DOHH2 (cell line): ENCODE measurements around the gene GSG1L.

Experiments
- H3F3A ChIP-seq: fragments of 200-600 bp; sonication (generic), shearing (Covaris generic); 2 replicates; pipeline ENCODE4 v1.6.0; 2016; ENCODE audit warnings: antibody characterized with exemption, mild to moderate bottlenecking; ENCODE audit not compliant: control insufficient read depth, insufficient read depth
- H3K27ac ChIP-seq: fragments of 200-600 bp; sonication (generic); 2 replicates; pipeline ENCODE4 v1.5.1; 2014; ENCODE audit warnings: low read depth, mild to moderate bottlenecking, low read length, moderate library complexity
- H3K27me3 ChIP-seq: fragments of 200-600 bp; sonication (generic); 2 replicates; pipeline ENCODE4 v1.6.1; 2014; ENCODE audit warnings: mild to moderate bottlenecking, low read length, mixed read lengths; ENCODE audit not compliant: control insufficient read depth
- H3K36me3 ChIP-seq: fragments of 200-600 bp; sonication (generic); 2 replicates; pipeline ENCODE4 v1.6.1; 2014; ENCODE audit warnings: mild to moderate bottlenecking, low read length, moderate library complexity, mixed read lengths; ENCODE audit not compliant: control insufficient read depth
- H3K4me1 ChIP-seq: fragments of 200-600 bp; sonication (generic); 2 replicates; pipeline ENCODE4 v1.6.1; 2014; ENCODE audit warnings: mild to moderate bottlenecking, low read length, mixed read lengths; ENCODE audit not compliant: control insufficient read depth
- H3K4me2 ChIP-seq: fragments of 200-600 bp; sonication (generic); 2 replicates; pipeline ENCODE4 v1.6.0; 2014; ENCODE audit warnings: mild to moderate bottlenecking, low read length, moderate library complexity
- H3K4me3 ChIP-seq: fragments of 200-600 bp; sonication (generic); 2 replicates; pipeline ENCODE4 v1.5.1; 2014; ENCODE audit warnings: mild to moderate bottlenecking, low read length, mixed read lengths
- H3K79me2 ChIP-seq: fragments of 200-600 bp; sonication (generic); 2 replicates; pipeline ENCODE4 v1.6.1; 2014; ENCODE audit warnings: mild to moderate bottlenecking, low read length, mixed read lengths; ENCODE audit not compliant: control insufficient read depth
- H3K9me2 ChIP-seq: fragments of 200-600 bp; sonication (generic); replicated peaks from 2 replicates; pipeline ENCODE4 v1.6.1; 2014; ENCODE audit warnings: mild to moderate bottlenecking, low read length, mixed read lengths; ENCODE audit not compliant: control insufficient read depth
- H3K9me3 ChIP-seq: fragments of 200-600 bp; sonication (generic); 2 replicates; pipeline ENCODE4 v1.6.1; 2014; ENCODE audit warnings: antibody characterized with exemption, low read length, mixed read lengths; ENCODE audit not compliant: control insufficient read depth, insufficient read depth
- H4K20me1 ChIP-seq: fragments of 200-600 bp; sonication (generic); 2 replicates; pipeline ENCODE4 v1.6.0; 2014; ENCODE audit warnings: low read depth, mild to moderate bottlenecking, antibody characterized with exemption, low read length, moderate library complexity; ENCODE audit not compliant: control insufficient read depth, insufficient read depth
- CTCF ChIP-seq: fragments of 200-600 bp; sonication (generic); IDR thresholded peaks from one replicate; pipeline ENCODE4 v1.5.1; 2014; ENCODE audit warnings: antibody characterized with exemption, mild to moderate bottlenecking, low read depth, low read length; ENCODE audit not compliant: poor library complexity, severe bottlenecking
- EZH2phosphoT487 ChIP-seq: fragments of 200-600 bp; sonication (generic); IDR thresholded peaks from 2 replicates; pipeline ENCODE4 v1.6.1; 2017; ENCODE audit warnings: borderline replicate concordance, mild to moderate bottlenecking, antibody characterized with exemption, low read length, moderate library complexity, mixed read lengths

GSG1L gene

GRCh38 chr16:27868180-27868579, 195.3 kb downstream of the GSG1L start:
- peaks cover 8% of the 10 kb centered on the region; the same call in 1 of the 2 replicates for H3K9me3 ChIP-seq
- no peaks in the 10 kb centered on the region for H3K4me1 ChIP-seq
- H3K9me2 ChIP-seq, result no peaks in the 10 kb centered on the region
- H4K20me1 ChIP-seq, result no peaks in the 10 kb centered on the region
- H3K27me3 ChIP-seq, result no peaks in the 10 kb centered on the region
- no peak overlapping the region for H3K4me3 ChIP-seq
- H3F3A ChIP-seq, result no peaks in the 10 kb centered on the region
- H3K79me2 ChIP-seq, result no peaks in the 10 kb centered on the region
- TF ChIP-seq EZH2phosphoT487 (no peak), CTCF (no peak)
- H3K36me3 ChIP-seq, result no peaks in the 10 kb centered on the region
- no peak overlapping the region for H3K4me2 ChIP-seq
- H3K27ac ChIP-seq, result no peak overlapping the region

- no peak for TF ChIP-seq EZH2phosphoT487
- TF ChIP-seq CTCF, result peak; percentile 84
Measured at GRCh38 chr16:27867122-27868110, 196.1 kb downstream of the GSG1L start.

DNA sequence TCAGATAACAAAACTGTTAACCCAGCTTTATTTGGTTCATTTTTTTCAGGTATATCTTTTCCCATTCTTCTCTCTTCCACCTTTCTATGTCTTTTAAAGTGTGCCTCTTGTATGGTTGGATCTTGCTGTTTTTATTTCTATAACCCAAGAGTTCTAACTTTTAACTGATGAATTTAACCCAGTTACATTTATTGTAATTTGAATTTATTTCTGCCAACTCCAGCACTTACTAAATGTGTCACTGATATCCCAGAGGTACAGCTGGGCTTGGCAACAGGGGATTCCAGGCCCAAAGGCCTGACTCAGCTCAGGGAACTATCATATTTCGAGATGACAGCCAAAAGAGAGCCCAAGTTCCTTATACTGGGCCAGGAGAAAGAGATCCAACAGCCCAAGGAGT, 200.1 kb downstream of the GSG1L start:
- no peaks in the 10 kb centered on the region for H3K9me2 ChIP-seq
- no peaks in the 10 kb centered on the region for H3K79me2 ChIP-seq
- H4K20me1 ChIP-seq, result no peaks in the 10 kb centered on the region
- H3F3A ChIP-seq, result no peaks in the 10 kb centered on the region
- no peak overlapping the region for H3K4me2 ChIP-seq
- no peak overlapping the region for H3K27ac ChIP-seq
- peaks cover 8% of the 10 kb centered on the region; the same call in 1 of the 2 replicates for H3K9me3 ChIP-seq
- TF ChIP-seq EZH2phosphoT487 (no peak), CTCF (no peak)
- H3K4me3 ChIP-seq, result no peak overlapping the region
- no peaks in the 10 kb centered on the region for H3K27me3 ChIP-seq
- H3K36me3 ChIP-seq, result no peaks in the 10 kb centered on the region
- H3K4me1 ChIP-seq, result no peaks in the 10 kb centered on the region

More at GRCh38 chr16:27867122-27868110, 196.1 kb downstream of the GSG1L start:
- Histone ChIP-seq H3F3A (no peaks in the 10 kb centered on the region), H3K27me3 (no peaks in the 10 kb centered on the region), H4K20me1 (no peaks in the 10 kb centered on the region), H3K9me2 (no peaks in the 10 kb centered on the region), H3K9me3 (peaks cover 8% of the 10 kb centered on the region; the same call in 1 of the 2 replicates), H3K4me1 (no peaks in the 10 kb centered on the region), H3K27ac (no peak overlapping the region), H3K36me3 (no peaks in the 10 kb centered on the region), H3K4me3 (no peak overlapping the region), H3K79me2 (no peaks in the 10 kb centered on the region), H3K4me2 (no peak overlapping the region)
